HK-2 (cell line): Measurements from ENCODE around the gene CDC40.
A peak's percentile ranks its signal among the peaks of the same experiment; 100 is the strongest.
"Not testable (repeated sequence)": the region's sequence is repeated elsewhere in the genome, so short reads cannot be mapped to it uniquely, and the experiment has no call there.

Experiments
- DNase-seq: peaks from one replicate; pipeline ENCODE4 v3.0.0-alpha.2; 2018; ENCODE audit not compliant: unreplicated experiment

CDC40 gene

GRCh38 chr6:110201151-110201884 lies 21.1 kb downstream of the CDC40 start:
- DNase-seq, result no peak

GRCh38 chr6:110207652-110208051 lies 27.4 kb downstream of the CDC40 start:
- DNase-seq, result no peak

- no peak for DNase-seq
Measured at GRCh38 chr6:110211753-110212152, 31.5 kb downstream of the CDC40 start.

GRCh38 chr6:110214338-110214737 lies 34.1 kb downstream of the CDC40 start:
- no peak for DNase-seq

- DNase-seq, result no peak
Measured at GRCh38 chr6:110216140-110216539, 35.9 kb downstream of the CDC40 start.

GRCh38 chr6:110217266-110217665 lies 37.0 kb downstream of the CDC40 start:
- peak; percentile 49 for DNase-seq

- no peak for DNase-seq
Measured at GRCh38 chr6:110221738-110222137, 41.5 kb downstream of the CDC40 start.

- no peak for DNase-seq
Measured at GRCh38 chr6:110226261-110226660, 46.0 kb downstream of the CDC40 start.

GRCh38 chr6:110232450-110232849 lies 52.2 kb downstream of the CDC40 start:
- no peak for DNase-seq

- no peak for DNase-seq
Measured at GRCh38 chr6:110233770-110234374, 53.6 kb downstream of the CDC40 start.

GRCh38 chr6:110236007-110236406 lies 55.8 kb downstream of the CDC40 start:
- DNase-seq, result not testable (repeated sequence)

- DNase-seq, result no peak
Measured at GRCh38 chr6:110239526-110240274, 59.5 kb downstream of the CDC40 start.

- DNase-seq, result not testable (repeated sequence)
Measured at GRCh38 chr6:110244621-110245020, 64.4 kb downstream of the CDC40 start.

- no peak for DNase-seq
Measured at GRCh38 chr6:110246378-110246777, 66.2 kb downstream of the CDC40 start.

GRCh38 chr6:110246900-110247546 lies 66.8 kb downstream of the CDC40 start:
- no peak for DNase-seq

- no peak for DNase-seq
Measured at GRCh38 chr6:110250058-110250457, 69.8 kb downstream of the CDC40 start.

GRCh38 chr6:110250838-110251237 lies 70.6 kb downstream of the CDC40 start:
- no peak for DNase-seq

GRCh38 chr6:110255211-110255750 lies 75.1 kb downstream of the CDC40 start:
- DNase-seq, result peak; percentile 25

- no peak for DNase-seq
Measured at GRCh38 chr6:110256366-110256765, 76.1 kb downstream of the CDC40 start.

- no peak for DNase-seq
Measured at GRCh38 chr6:110265273-110265672, 85.0 kb downstream of the CDC40 start.

- no peak for DNase-seq
Measured at GRCh38 chr6:110266996-110267395, 86.8 kb downstream of the CDC40 start.

GRCh38 chr6:110269623-110270022 lies 89.4 kb downstream of the CDC40 start:
- no peak for DNase-seq
